Stomach (tissue), 9 donors: ENCODE measurements around the gene RNF114. TPM values are rescaled to one million over a fixed set of nuclear protein-coding genes. Genes with fewer than 3 reads are reported as not detected.

Experiments
- DNase-seq, 2 donors: peaks; one replicate each; pipeline versions ENCODE4 v3.0.0 to v3.0.0-alpha.2; 2013 to 2019
- H3K27ac ChIP-seq, 5 donors: fragments of 200-600 bp in 4 of 5; sonication (generic) in 4 of 5; one replicate each; pipeline ENCODE4 v1.5.1; 2013 to 2019; ENCODE audit warnings: mild to moderate bottlenecking in 1 of 5, moderate library complexity in 1 of 5
- H3K27me3 ChIP-seq, 3 donors: fragments of 200-600 bp; sonication (generic); one replicate each; pipeline ENCODE4 v1.5.1; 2017 to 2019; ENCODE audit warnings: mixed run types in 1 of 3
- H3K36me3 ChIP-seq, 4 donors: fragments of 200-600 bp; sonication (generic); 1 replicate in 3 of 4; 2 replicates in 1 of 4; pipeline ENCODE4 v1.5.1; 2016 to 2019
- H3K4me1 ChIP-seq, 4 donors: fragments of 200-600 bp; sonication (generic); one replicate each; pipeline ENCODE4 v1.5.1; 2016 to 2019
- H3K4me3 ChIP-seq, 4 donors: fragments of 200-600 bp; sonication (generic) in 3 of 4; one replicate each; pipeline ENCODE4 v1.5.1; 2016 to 2019; ENCODE audit warnings: mild to moderate bottlenecking in 1 of 4
- H3K9me3 ChIP-seq, 4 donors: fragments of 200-600 bp; sonication (generic); one replicate each; pipeline ENCODE4 v1.5.1; 2016 to 2019
- CTCF ChIP-seq, 7 experiments: fragments of 450-650 bp in 4 of 7; fragments of 200-600 bp in 3 of 7; sonication (generic) in 3 of 7; IDR thresholded peaks; one replicate each; pipeline ENCODE4 v1.5.1; 2016 to 2019; ENCODE audit warnings: antibody characterized with exemption in 7 of 7, control low read depth in 2 of 7, mild to moderate bottlenecking in 1 of 7
- EP300 ChIP-seq: sonication (generic); formaldehyde crosslinking; IDR thresholded peaks from one replicate; pipeline ENCODE4 v1.6.1; 2017; ENCODE audit warnings: antibody characterized with exemption
- POLR2A ChIP-seq, 4 donors: fragments of 450-650 bp; IDR thresholded peaks; one replicate each; pipeline ENCODE4 v1.6.1; 2016; ENCODE audit warnings: antibody characterized with exemption in 4 of 4, control low read depth in 2 of 4, mild to moderate bottlenecking in 1 of 4, moderate library complexity in 1 of 4
- POLR2AphosphoS5 ChIP-seq, 3 donors: sonication (generic); formaldehyde crosslinking; IDR thresholded peaks; one replicate each; pipeline ENCODE4 v1.6.1; 2016; ENCODE audit warnings: antibody characterized with exemption in 3 of 3
- WGBS, 5 donors: extraction: QIAGEN DNeasy Blood & Tissue Kit in 3 of 5; methylation state at CpG; one replicate each; pipeline versions ENCODE4 v1.1.5 to v1.1.7; 2013 to 2018; 5-methylcytosine and 5-hydroxymethylcytosine counted together
- intact Hi-C: fragments of 100-400 bp; cut with DNase I; formaldehyde crosslinking; loops from one replicate; pipeline ENCODE4 v1.15.1; 2023; ENCODE audit warnings: low total_unique reads
- polyA plus RNA-seq, 3 donors: library from polyadenylated mRNA; stranded (reverse); fragments of 200-250 nt; gene quantifications; one replicate each; pipeline ENCODE4 v1.2.3, GENCODE V29; 2013
- small RNA-seq, 4 donors: library from RNA; depleted of rRNA; stranded (forward); fragments of <200 nt; gene quantifications; one replicate each; pipeline ENCODE3, GENCODE V24; 2016
- total RNA-seq, 5 donors: library from RNA; depleted of rRNA; stranded (reverse); fragments of >200 nt; gene quantifications; one replicate each; pipeline versions ENCODE4 v1.1.0 to v1.2.3, GENCODE V29; 2014 to 2016
- donor health status: healthy with polysubstance abuse.
- donor health status: Bipolar disorder and iron deficiency.
- donor health status: healthy.

Gene RNF114
- total and polyA plus RNA-seq, 8 donors = 29.5 to 317 (median 63.6) TPM

- intact Hi-C loops = no loop called here
These were observed 65.7 kb downstream of the RNF114 start for GRCh38 chr20:50001784-50002311.

GRCh38 chr20:50003253-50003656, 67.1 kb downstream of the RNF114 start:
- Histone ChIP-seq H3K36me3 (no peaks in the 10 kb centered on the region), H3K9me3 (no peaks in the 10 kb centered on the region), H3K4me3 (no peak overlapping the region), H3K4me1 (no peaks in the 10 kb centered on the region), H3K27me3 (peaks cover 0 to 8% (median 0%) of the 10 kb centered on the region in 3 donors), H3K27ac (no peak overlapping the region)
- peak in 1 of 2 donors; percentile 44 for DNase-seq
- intact Hi-C loops = no loop called here
- no peak for TF ChIP-seq CTCF (IDR thresholded peaks at IDR 0.05)
- TF ChIP-seq POLR2AphosphoS5 (IDR thresholded peaks at IDR 0.05) = peak in 1 of 3 donors; percentile 32
- 67 to 83% (median 78%) methylated on average over 4 of the region's 4 CpGs for WGBS, 5 donors

More at GRCh38 chr20:50001784-50002311, 65.7 kb downstream of the RNF114 start:
- no peak for DNase-seq
- WGBS, 5 donors = 82 to 94% (median 88%) methylated on average over 9 of the region's 9 CpGs
- H3K4me1 ChIP-seq = no peaks in the 10 kb centered on the region
- TF ChIP-seq EP300 = no peak
- TF ChIP-seq POLR2AphosphoS5 (IDR thresholded peaks at IDR 0.05) = no peak
- TF ChIP-seq CTCF (IDR thresholded peaks at IDR 0.05) = no peak
- no peak for TF ChIP-seq POLR2A (IDR thresholded peaks at IDR 0.05)
- H3K27me3 ChIP-seq = no peaks in the 10 kb centered on the region
- no peak overlapping the region for H3K4me3 ChIP-seq
- H3K9me3 ChIP-seq = no peaks in the 10 kb centered on the region
- H3K36me3 ChIP-seq = no peaks in the 10 kb centered on the region
- no peak overlapping the region for H3K27ac ChIP-seq

Small RNA genes within 50 kb of the gene (small RNA-seq; reads per million reads assigned to genes)
- gene RF00017 (0 reads per million in 4 donors), gene RF00019 (0 reads per million in 4 donors), gene RNU6-147P (0 reads per million in 4 donors)

Other genes with a start within 250 kb of the RNF114 start
- 10 to 100 TPM; 17.5 to 40.0 (median 25.8) TPM for gene B4GALT5, start 222.5 kb upstream of the RNF114 start, total RNA-seq
- gene B4GALT5, start 222.5 kb upstream of the RNF114 start, polyA plus RNA-seq = 10 to 100 TPM in 2 of 3 donors, 1 to 10 TPM in 1; 7.5 to 10.8 (median 10.2) TPM
- 10 to 100 TPM in 4 of 5 donors, 1 to 10 TPM in 1; 2.7 to 21.0 (median 17.2) TPM for gene SLC9A8, start 123.6 kb upstream of the RNF114 start, total RNA-seq
- 1 to 10 TPM; 2.3 to 9.8 (median 2.7) TPM for gene SLC9A8, start 123.6 kb upstream of the RNF114 start, polyA plus RNA-seq
- 10 to 100 TPM in 1 of 5 donors, 1 to 10 TPM in 4; 3.1 to 14.3 (median 7.6) TPM for gene SPATA2, start 20.9 kb upstream of the RNF114 start, total RNA-seq
- 1 to 10 TPM; 2.6 to 5.8 (median 3.9) TPM for gene SPATA2, start 20.9 kb upstream of the RNF114 start, polyA plus RNA-seq
- gene SNAI1, start 46.6 kb downstream of the RNF114 start, total RNA-seq = 1 to 10 TPM in 2 of 5 donors, under 1 TPM in 1, not detected in 2; 0.37 to 7.1 (median 3.2) TPM
- 1 to 10 TPM in 2 of 3 donors, under 1 TPM in 1; 0.61 to 3.5 (median 2.2) TPM for gene SNAI1, start 46.6 kb downstream of the RNF114 start, polyA plus RNA-seq
- gene UBE2V1, start 176.8 kb downstream of the RNF114 start, total RNA-seq = 100 to 1,000 TPM in 1 of 5 donors, 10 to 100 TPM in 4; 52.6 to 111 (median 61.8) TPM
- 10 to 100 TPM; 64.7 to 90.3 (median 80.3) TPM for gene UBE2V1, start 176.8 kb downstream of the RNF114 start, polyA plus RNA-seq
- gene PEDS1, start 217.3 kb downstream of the RNF114 start, total RNA-seq = 10 to 100 TPM in 3 of 5 donors, 1 to 10 TPM in 2; 1.8 to 79.4 (median 19.4) TPM
- 10 to 100 TPM; 10.5 to 28.7 (median 15.5) TPM for gene PEDS1, start 217.3 kb downstream of the RNF114 start, polyA plus RNA-seq